Activated T-helper 1 cell treated with Interleukin-2 at 50 U/mL for 16 hours (primary cell): ENCODE measurements around the gene MYH11.
"Not testable (repeated sequence)": the region's sequence is repeated elsewhere in the genome, so short reads cannot be mapped to it uniquely, and the experiment has no call there.

Experiments used
- DNase-seq: peaks from one replicate; pipeline ENCODE4 v3.0.0-alpha.2; 2020; ENCODE audit warnings: low read depth

The MYH11 gene

GRCh38 chr16:15714393-15715172 lies 142.2 kb downstream of the MYH11 start:
- DNase-seq = no peak

- no peak for DNase-seq
Measured at GRCh38 chr16:15708997-15709396, 147.8 kb downstream of the MYH11 start.

- no peak for DNase-seq
Measured at GRCh38 chr16:15708096-15708495, 148.7 kb downstream of the MYH11 start.

DNA sequence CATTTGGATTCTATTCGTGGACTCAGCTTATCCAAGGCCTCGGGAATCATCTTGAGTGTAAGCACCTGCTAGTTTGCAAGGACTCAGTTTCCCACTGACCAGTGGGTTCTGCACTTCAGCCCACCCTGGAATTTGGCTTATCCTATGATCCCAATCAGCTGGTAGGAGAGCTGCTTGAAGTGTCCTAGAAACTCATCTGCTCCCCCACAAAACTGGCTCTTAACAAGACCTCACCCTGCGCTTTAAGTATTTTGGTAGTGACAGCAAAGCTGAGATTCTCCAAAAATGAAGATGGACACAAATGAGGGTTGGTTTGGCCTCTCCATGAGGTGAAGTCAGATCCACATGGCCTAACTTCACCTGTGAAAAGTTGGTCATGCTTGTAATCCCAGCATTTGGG lies 149.5 kb downstream of the MYH11 start:
- DNase-seq = no peak

DNA sequence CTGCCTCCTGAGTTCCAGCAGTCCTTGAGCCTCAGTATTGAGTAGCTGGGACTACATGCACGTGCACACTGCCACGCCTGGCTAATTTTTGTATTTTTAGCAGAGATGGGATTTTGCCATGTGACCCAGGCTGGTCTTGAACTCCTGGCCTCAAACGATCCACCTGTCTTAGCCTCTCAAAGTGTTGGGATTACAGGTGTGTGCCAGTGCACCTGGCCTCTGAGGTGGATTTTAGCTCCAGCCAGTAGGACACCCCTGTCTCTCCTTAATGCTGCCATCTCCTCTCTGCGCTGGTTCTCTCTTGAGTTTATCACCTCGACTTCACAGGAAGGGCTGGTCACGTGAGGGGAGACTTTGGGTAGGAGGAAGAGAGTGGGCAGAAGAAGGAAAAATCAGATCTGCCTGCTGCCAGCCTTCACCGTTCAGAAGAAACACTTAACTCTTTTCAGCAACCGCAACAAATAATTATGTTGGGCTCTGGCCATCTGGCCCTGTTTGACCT lies 151.7 kb downstream of the MYH11 start:
- no peak for DNase-seq

GRCh38 chr16:15704545-15704987 lies 152.3 kb downstream of the MYH11 start:
- DNase-seq = peak; percentile 50

- no peak for DNase-seq
Measured at GRCh38 chr16:15703029-15703736, 153.6 kb downstream of the MYH11 start.

GRCh38 chr16:15701975-15702970 lies 154.6 kb downstream of the MYH11 start:
- DNase-seq = no peak

GRCh38 chr16:15701367-15701766 lies 155.5 kb downstream of the MYH11 start:
- no peak for DNase-seq

GRCh38 chr16:15699819-15700218 lies 157.0 kb downstream of the MYH11 start:
- DNase-seq = no peak

DNA sequence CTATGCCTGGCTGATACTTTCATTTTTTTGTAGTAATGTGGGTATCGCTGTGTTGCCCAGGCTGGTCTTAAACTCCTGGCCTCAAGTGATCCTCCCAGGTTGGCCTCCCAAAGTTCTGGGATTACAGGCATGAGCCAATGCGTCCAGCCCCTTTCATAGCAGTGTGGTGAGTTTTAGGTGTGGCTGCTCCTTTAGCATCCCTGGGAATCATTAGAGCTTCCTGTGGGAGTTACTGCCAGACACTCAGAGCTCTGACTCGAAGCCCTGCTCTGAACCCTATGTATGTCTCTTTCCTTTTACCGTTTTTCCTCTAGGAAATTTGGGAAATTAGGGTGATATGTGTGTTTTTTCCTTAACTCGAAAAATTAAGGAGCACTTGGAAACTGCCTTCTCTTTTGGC lies 162.3 kb downstream of the MYH11 start:
- DNase-seq = no peak

DNA sequence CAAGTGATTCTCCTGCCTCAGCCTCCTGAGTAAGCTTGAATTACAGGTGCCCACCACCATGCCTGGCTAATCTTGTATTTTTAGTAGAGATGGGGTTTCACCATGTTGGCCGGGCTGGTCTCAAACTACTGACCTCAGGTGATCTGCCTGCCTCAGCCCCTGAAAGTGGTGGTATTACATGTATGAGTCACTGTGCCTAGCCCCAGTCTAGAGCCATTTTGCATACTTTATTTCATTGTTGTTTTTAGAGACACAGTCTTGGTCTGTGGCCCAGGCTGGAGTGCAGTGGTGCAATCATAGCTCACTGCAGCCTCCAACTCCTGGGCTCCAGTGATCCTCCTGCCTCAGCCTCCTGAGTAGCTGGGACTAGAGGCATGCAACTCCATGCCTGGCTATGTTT lies 164.3 kb downstream of the MYH11 start:
- DNase-seq = not testable (repeated sequence)

DNA sequence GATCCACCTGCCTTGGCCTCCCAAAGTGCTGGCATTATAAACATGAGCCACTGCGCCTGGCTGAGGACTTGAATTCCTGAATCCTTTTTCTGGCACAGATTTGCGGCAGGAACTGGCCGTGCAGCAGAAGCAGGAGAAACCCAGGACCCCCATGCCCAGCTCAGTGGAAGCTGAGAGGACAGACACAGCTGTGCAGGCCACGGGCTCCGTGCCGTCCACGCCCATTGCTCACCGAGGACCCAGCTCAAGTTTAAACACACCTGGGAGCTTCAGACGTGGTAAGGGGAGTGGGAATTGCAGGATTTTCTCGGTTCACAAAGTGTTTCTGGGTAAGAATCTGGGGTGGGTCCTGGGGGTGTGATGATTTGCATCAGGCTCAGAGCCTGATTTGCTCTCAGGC lies 165.8 kb downstream of the MYH11 start:
- DNase-seq = no peak

GRCh38 chr16:15690296-15690695 lies 166.5 kb downstream of the MYH11 start:
- no peak for DNase-seq

GRCh38 chr16:15689290-15689689 lies 167.5 kb downstream of the MYH11 start:
- no peak for DNase-seq

DNA sequence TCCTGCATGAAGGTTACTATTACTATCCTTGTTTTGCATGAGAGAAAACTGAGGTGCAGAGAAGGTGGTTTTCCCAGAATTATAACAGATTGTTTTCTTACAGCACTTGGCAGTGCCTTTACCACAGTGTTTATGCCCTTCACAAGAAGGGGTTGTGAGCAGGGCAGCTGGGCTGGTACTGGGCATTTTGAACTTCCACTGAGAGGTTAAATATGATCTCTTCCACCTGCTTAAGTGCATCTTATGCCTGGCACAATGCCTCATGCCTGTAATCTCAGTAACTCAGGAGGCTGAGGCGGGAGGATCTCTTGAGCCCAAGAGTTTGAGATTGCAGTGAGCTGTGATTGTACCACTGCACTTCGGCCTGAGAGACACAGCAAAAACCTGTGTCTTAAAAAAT lies 170.5 kb downstream of the MYH11 start:
- no peak for DNase-seq

GRCh38 chr16:15682105-15682570 lies 174.7 kb downstream of the MYH11 start:
- DNase-seq = no peak

GRCh38 chr16:15677447-15677846 lies 179.4 kb downstream of the MYH11 start:
- no peak for DNase-seq

GRCh38 chr16:15676506-15676905 lies 180.3 kb downstream of the MYH11 start:
- DNase-seq = no peak

- DNase-seq = no peak
Measured at GRCh38 chr16:15674571-15674970, 182.3 kb downstream of the MYH11 start.

GRCh38 chr16:15672514-15673167 lies 184.2 kb downstream of the MYH11 start:
- peak; percentile 65 for DNase-seq
